Measurements from ENCODE around the gene AFF3.
A peak's percentile ranks its signal among the peaks of the same experiment; 100 is the strongest.
"Not testable (repeated sequence)": the region's sequence is repeated elsewhere in the genome, so short reads cannot be mapped to it uniquely, and the experiment has no call there.

Gene AFF3

DNA sequence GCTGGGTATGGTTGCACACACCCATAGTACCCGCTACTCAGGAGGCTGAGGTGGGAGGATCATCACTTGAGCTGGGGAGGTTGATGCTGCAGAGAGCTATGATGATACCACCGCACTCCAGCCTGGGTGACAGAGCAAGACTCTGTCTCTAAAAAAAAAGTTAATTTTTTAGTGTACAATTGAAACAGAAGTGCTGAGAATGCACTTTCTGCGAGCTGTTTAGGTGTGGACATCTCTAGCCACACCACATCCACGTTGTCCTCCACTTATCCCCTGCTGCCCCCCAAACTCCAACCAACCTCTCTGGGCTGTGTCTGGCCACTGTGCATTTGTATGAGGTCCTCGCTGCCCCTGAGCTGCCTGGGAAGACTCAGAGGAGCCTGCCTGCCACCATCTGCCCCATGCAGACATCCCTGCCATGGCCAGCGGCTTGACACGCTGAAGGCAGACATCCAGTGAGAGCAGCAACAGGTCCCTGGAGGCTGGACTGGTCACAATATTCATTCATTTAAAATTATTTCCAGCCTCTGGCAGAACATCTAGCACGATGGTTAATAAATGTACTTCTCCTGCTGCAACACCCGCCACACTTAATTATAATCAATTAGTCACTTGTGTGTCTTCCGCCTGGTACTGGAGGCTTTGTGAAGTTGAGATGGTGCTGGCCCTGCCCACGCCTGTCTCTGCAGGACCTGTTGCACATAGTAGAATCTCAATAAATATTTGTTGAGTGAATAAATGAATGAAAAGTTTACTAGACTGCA, 3.7 kb upstream of the AFF3 start:
- DNase-seq (ENCODE audit: low read depth), result no peak

- no peak for DNase-seq (ENCODE audit: low read depth)
Observed at GRCh38 chr2:100143286-100143685, 896 bp upstream of the AFF3 start.

DNA sequence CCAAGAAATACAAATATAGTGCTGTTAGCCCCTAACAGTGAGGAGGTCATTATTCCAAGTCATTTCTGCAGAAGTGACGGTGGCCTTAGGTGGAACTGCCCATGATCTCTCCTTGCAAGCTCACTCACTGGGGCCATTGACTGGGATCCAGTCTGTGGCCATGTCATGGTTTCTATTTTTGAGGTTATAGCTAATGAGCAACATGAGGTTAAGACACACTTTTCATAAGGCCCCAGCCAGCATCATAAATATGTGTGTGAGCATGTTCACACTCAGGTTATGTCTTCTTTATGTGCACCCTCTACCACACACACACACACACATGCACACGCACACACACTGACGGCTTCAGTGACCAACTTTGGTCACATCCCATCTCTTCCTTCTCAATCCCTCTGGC, 484 bp downstream of the AFF3 start:
- DNase-seq (ENCODE audit: low read depth), result no peak

DNA sequence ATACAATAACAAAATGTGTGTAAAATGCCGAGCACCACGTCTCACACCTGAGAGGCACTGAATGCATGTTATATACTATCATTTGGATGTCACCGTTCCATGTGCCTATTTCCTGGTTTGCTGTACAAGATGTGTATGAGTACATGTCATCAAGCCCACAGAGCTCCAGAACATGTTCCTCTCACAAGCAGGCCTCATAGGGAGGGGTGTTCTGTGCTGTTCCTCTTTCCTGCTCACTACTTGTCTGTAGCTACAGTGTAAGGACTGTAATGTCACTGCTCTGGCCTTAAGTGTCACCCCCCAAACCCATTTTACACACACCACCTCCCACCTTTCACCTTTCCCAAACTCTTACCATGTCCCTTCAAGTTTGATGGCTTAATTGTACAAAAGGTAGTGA, 1.8 kb downstream of the AFF3 start:
- DNase-seq (ENCODE audit: low read depth), result no peak

- no peak for DNase-seq (ENCODE audit: low read depth)
Observed at GRCh38 chr2:100137866-100138570, 4.4 kb downstream of the AFF3 start.

DNA sequence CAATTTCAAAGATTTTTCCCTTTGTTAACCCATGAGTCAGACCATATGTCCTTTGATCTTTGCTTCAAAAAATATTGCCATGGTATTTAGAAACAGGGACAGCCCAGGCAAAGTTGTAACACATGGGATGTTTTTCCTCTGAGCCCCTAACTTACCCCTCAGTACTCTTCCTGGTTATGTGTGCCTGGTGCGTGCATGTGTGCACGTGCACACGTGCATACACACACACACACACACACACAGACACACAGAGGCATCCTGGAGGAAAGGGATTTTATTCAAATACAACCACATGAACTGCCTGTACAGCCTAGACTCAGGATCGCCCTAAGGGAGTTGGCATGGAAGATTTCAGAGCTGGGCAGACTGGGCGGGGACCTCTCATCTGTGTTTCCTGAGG, 5.1 kb downstream of the AFF3 start:
- DNase-seq (ENCODE audit: low read depth), result no peak

DNA sequence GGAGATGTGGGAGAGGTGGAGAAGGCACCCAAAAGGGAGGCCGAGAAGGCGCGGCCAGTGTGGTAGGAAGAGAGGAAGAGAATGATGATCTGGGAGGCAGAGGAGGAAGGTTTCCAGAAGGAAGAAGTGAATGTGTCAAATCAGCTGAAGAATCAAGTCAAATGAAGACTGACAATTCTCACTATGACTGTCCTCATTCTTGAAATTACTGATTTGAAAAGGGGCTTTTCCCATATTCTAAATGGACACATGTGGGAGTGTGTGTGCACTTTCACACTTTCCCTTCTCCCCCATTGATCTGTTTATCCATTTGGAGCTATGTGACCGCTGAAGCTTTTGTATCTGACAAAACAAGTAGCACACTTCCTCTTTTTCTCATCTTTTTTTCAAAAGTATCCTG, 6.1 kb downstream of the AFF3 start:
- DNase-seq (ENCODE audit: low read depth), result no peak

DNA sequence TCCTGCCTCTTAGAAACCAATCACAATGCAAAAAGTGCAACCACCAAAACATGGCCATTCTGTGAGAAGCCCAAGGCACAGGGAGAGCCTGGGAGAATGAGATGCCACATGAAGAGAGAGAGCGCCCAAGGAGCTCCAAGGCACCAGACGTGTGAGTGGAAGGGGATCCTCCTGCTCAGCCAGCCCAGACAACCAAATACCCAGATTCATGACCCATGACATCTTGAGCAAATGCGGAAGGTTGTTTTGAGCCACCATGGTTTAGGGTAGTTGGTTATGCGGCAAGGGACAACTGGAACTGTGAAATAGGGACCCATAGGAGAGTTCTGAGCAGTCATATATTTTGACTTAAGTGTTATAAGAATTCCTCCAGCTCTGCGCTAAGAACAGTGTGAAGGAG, 7.0 kb downstream of the AFF3 start:
- DNase-seq (ENCODE audit: low read depth), result no peak

DNA sequence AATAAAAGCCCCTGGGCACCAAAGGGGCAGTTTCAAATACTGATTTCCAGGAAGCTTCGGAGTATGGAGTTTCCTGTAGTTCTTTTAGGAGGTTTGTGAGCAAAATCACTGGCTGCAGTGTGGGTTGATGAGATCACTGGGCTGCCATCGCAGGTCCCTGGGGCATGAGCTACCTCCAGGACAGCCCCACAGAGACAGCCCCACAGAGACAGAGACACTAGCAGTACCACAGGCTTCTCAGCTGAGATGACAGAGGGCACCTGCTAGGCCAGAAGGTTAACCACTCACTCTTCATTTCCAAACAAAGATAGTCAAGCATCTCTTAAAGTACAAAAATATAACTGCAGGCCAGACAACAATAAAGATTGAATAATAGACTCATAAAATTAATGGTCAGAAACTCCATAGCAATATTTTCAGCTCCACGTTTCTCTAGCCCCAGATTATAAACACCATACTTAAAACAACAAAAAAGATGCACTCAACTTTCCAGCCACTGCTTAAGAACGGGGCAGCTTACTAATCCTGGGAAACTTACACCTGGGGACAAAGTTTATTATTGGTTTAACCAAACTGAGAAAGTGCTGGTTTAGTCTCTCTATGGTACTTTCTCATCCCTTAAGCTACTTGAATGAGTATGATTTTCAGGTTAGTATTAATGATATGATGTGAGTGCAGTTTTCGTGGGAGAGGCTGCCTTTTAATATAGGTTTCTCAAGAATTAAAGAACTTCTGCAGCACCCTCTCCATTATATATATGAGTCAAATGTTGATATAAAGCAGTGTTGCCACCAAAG, 11.6 kb downstream of the AFF3 start:
- DNase-seq (ENCODE audit: low read depth), result no peak

GRCh38 chr2:100126897-100127401, 15.4 kb downstream of the AFF3 start:
- DNase-seq (ENCODE audit: low read depth), result no peak

- DNase-seq (ENCODE audit: low read depth), result no peak
Observed at GRCh38 chr2:100126201-100126600, 16.2 kb downstream of the AFF3 start.

DNA sequence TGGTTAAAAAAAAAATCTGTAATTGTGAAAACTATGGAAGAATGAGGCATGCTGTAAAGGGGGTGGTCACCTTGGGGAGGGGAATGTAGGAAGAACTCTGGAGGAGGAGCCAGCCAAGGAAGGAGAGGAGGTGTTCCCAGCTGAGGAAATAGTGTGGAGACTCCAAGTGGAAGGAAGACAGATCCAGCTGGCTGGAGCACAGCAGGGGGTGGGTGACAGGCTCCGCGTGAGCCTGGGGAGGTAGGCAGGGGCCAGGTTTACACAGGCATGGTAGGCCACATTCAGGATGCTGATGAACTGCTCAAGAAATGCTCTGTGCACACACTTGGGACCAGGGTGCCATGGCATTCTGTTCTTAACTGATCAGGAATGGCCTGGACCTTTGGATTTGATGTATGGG, 16.8 kb downstream of the AFF3 start:
- no peak for DNase-seq (ENCODE audit: low read depth)

DNA sequence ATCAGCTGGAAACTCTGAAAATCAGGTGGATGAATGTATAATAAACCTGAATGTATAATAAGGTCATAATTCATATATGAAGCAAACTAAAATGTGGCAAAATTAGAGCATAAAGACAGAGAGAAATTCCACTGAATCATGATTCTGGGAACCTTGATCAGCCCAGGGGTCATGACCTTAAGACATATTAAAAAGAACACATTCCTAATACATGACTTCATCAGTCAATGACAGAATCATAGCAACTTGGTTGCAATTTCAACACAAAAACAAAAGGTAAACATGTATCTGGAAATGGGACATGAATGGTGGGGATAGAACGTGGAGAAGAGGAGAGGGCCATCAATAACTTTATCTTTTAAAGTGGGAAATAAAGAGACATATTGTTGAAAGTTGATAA, 17.6 kb downstream of the AFF3 start:
- DNase-seq (ENCODE audit: low read depth), result peak; percentile 15

DNA sequence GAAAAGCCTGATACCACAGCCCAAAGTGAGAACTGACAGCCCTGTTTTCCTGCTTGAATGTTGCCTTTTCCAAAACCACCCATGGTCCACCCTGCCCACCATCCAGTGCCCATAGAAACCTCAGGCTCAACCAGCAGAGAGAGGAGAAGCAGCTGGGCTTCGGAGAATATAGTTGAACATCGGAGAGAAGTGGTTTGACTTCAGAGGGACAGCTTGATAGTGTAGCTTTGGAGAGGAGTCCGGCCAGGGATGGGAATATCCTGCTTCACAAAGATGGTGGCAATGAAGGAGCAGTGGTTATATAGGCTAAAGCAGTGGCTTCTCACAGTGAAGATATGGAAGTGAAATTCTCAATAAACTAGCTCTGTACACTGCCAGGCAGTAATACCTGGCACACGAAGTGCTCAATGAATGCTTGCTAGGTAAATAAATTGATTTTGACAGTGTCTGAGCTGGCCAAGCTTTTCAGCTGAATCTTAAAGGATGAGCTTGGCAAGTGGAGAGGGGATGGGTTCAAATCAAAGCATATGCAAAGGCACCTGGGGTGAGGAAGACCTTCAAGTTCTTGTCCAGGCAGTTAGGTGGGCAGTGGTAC, 21.2 kb downstream of the AFF3 start:
- DNase-seq (ENCODE audit: low read depth), result no peak

GRCh38 chr2:100119235-100119634, 23.2 kb downstream of the AFF3 start:
- DNase-seq (ENCODE audit: low read depth), result no peak

DNA sequence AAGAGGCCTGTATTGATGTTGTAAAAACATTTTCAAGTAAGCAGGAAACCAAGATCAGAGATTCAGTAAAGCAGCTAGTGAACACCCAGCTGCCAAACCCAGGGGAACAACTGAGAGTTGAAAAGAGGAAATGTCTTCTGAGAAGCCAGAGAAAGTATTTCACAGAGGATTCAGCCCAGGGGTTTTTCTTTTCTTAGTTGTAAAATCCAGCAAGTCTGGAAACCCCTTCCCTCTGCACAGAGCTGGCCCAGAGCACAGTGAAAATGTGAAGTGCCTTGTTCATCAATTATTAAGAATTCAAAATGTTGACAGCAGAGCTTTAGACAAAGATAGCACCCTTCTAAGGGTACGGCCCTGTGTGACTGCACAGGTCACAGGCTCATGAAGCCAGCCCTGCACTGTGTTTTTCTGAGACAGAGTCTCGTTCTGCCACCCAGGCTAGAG, 28.4 kb downstream of the AFF3 start:
- no peak for DNase-seq (ENCODE audit: low read depth)

DNA sequence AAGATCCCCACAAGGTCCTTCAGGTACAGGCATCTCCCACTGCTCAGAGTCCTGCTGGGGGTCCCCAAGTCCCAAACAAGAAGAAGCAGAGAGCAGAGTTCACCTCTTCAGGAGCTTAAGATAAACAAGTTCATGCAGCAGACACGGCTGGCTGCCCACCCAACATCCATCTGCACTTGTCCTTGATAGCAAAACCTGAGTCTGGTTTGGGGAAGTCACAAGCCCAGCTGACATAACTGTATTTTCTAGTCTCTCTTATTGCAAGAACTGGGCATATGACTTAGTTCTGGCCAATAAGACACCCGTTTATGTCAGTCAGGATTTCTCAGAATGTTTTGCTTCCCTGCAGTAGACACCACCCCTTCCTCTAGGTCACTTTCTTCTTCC, 31.8 kb downstream of the AFF3 start:
- no peak for DNase-seq (ENCODE audit: low read depth)

GRCh38 chr2:100109986-100110613, 32.3 kb downstream of the AFF3 start:
- DNase-seq (ENCODE audit: low read depth), result no peak

- not testable (repeated sequence) for DNase-seq (ENCODE audit: low read depth)
Observed at GRCh38 chr2:100108648-100109020, 33.8 kb downstream of the AFF3 start.

DNA sequence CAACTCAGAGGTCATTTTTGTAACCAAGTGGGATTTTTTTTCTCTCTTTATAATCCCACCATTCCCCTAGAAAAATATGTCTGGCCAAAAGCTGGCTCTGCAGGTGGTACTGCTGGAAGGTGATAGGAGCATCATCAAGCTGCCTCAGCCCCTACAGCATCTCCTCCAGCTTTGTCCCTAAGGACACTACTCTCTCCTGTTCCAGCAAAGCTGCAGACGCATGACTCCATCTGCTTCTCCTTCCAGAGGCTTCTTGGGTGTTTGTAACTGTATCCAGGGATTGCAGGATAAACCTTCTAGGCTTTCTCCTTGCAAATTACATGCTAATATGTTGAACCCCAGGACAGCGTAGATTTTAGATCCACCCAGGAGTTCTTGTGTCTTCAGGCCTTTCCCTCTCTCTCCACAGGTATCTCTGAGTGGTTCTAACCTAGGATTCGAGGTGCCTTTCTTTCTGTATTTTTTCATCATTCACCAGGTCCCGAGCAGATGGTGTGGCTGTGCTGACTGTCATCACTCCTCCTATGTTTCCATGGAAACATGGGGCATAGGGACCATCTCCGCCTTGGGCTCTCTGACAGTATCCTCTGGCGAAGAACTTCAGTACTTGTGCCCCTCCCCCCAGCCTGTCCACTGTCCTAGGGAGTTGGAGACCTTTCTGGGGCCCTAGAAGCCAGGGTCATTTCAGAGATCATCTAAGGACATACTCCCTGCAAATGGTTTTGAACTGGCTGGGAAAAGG, 34.3 kb downstream of the AFF3 start:
- no peak for DNase-seq (ENCODE audit: low read depth)

DNA sequence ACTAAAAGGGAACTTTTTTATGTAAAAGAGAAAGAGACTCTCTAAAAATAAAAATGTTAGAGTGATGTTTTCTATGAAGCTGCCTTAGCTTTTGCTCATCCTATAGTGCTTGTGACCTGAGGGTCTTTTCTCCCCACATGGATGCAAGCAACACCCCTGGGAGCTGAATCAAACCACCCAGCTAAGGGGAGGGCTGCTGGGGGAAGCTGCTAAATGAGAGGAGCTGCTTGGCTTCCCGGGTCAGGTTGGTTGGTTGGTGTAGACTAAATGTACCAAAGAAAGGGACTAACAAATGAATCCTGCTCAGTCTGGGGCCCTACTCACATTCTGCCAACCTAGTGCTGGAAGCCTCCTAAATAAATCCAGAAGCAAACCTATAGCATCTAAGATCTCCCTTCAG, 35.0 kb downstream of the AFF3 start:
- no peak for DNase-seq (ENCODE audit: low read depth)

Measured in HS-27A (cell line).